ENCODE data around the gene DUOX1. TPM values are rescaled to one million over a fixed set of nuclear protein-coding genes. Genes with fewer than 3 reads are reported as not detected.

The DUOX1 gene
- polyA plus RNA-seq, 1 of the 3 experiments (the other 2 are of a cell fraction): not detected

GRCh38 chr15:45117308-45118130 is 12.3 kb upstream of the DUOX1 start:
- Histone ChIP-seq H3K79me2 (ENCODE audit: insufficient read depth) (no peaks in the 10 kb centered on the region), H3K4me2 (peak overlapping the region; percentile 59; the same call in 1 of the 2 replicates), H4K20me1 (ENCODE audit: insufficient read depth) (no peaks in the 10 kb centered on the region), H3K9me2 (no peaks in the 10 kb centered on the region), H3K27me3 (ENCODE audit: insufficient read depth) (peaks cover 31% of the 10 kb centered on the region), H3K4me3 (ENCODE audit: low read depth in 2 of 2, low read length in 1 of 2) (peak overlapping the region in 1 of 2 experiments; percentile 53; a peak in 1 of 4 replicates), H3K4me1 (ENCODE audit: control insufficient read depth in 1 of 2, insufficient read depth in 2 of 2, low read depth in 1 of 2, low read length in 1 of 2) (peaks cover 6 to 23% of the 10 kb centered on the region in 2 experiments; a peak in 3 of 4 replicates), H3K27ac (ENCODE audit: low read depth in 2 of 2, low read length in 1 of 2) (no peak overlapping the region), H3K9ac (no peak overlapping the region), H3K36me3 (replicated peaks in 1 of 2; ENCODE audit: control insufficient read depth in 1 of 2, insufficient read depth in 2 of 2, low read length in 1 of 2) (no peaks in the 10 kb centered on the region), H3K9me3 (no peaks in the 10 kb centered on the region), H2AFZ (ENCODE audit: low read depth) (0 out of 2 replicates have a peak overlapping the region, but pooled peaks have one; percentile 41), H3F3A (replicated peaks; ENCODE audit: insufficient read depth) (no peaks in the 10 kb centered on the region)
- 86% methylated on average over 22 of the region's 33 CpGs for WGBS (ENCODE audit: low lambda C conversion rate)
- DNase-seq: peak; percentile 55
- ChIA-PET POLR2A (interaction anchor here (0.7 to 1.1 kb wide), 5 partner anchors 28 to 131 kb away, joined by 3 to 5 read pairs (median 3); partner anchors contain the start of gene SHF), CTCF (interaction anchor here (0.8 to 2.2 kb wide), 64 partner anchors 8 to 341 kb away, joined by 3 to 52 read pairs (median 6); partner anchors contain the start of genes DUOX1, DUOXA1, SORD and TERB2)
- TF ChIP-seq ZBTB33 (IDR thresholded peaks at IDR 0.05; ENCODE audit: borderline replicate concordance, low read depth): no peak
- no peak for TF ChIP-seq RAD21 (IDR thresholded peaks at IDR 0.05; ENCODE audit: low read length)
- TF ChIP-seq USF2 (IDR thresholded peaks at IDR 0.05; ENCODE audit: borderline replicate concordance, low read depth, low read length): no peak
- TF ChIP-seq RFX5 (IDR thresholded peaks at IDR 0.05; ENCODE audit: low read length): no peak
- no peak for TF ChIP-seq TAF1 (IDR thresholded peaks at IDR 0.05; ENCODE audit: borderline replicate concordance, low read depth, low read length)
- no peak for TF ChIP-seq TEAD4 (IDR thresholded peaks at IDR 0.05; ENCODE audit: borderline replicate concordance, insufficient read depth)
- TF ChIP-seq JUND (IDR thresholded peaks at IDR 0.05): no peak
- TF ChIP-seq USF1 (IDR thresholded peaks at IDR 0.05; ENCODE audit: borderline replicate concordance, low read depth): no peak
- no peak for TF ChIP-seq ELF1 (IDR thresholded peaks at IDR 0.05)
- no peak for TF ChIP-seq RXRA (IDR thresholded peaks at IDR 0.05; ENCODE audit: borderline replicate concordance, low read depth)
- TF ChIP-seq NRF1 (IDR thresholded peaks at IDR 0.05; ENCODE audit: low read depth, low read length): no peak
- TF ChIP-seq MEF2A (IDR thresholded peaks at IDR 0.05; ENCODE audit: borderline replicate concordance, low read depth): no peak
- TF ChIP-seq NFIC (IDR thresholded peaks at IDR 0.05; ENCODE audit: borderline replicate concordance): no peak
- TF ChIP-seq FOSL2 (IDR thresholded peaks at IDR 0.05; ENCODE audit: borderline replicate concordance, low read depth): no peak
- no peak for TF ChIP-seq REST (IDR thresholded peaks at IDR 0.05; ENCODE audit: low read depth, low read length)
